ENCODE measurements around the gene DNAJA3.
A peak's percentile ranks its signal among the peaks of the same experiment; 100 is the strongest.

DNAJA3 gene

DNA sequence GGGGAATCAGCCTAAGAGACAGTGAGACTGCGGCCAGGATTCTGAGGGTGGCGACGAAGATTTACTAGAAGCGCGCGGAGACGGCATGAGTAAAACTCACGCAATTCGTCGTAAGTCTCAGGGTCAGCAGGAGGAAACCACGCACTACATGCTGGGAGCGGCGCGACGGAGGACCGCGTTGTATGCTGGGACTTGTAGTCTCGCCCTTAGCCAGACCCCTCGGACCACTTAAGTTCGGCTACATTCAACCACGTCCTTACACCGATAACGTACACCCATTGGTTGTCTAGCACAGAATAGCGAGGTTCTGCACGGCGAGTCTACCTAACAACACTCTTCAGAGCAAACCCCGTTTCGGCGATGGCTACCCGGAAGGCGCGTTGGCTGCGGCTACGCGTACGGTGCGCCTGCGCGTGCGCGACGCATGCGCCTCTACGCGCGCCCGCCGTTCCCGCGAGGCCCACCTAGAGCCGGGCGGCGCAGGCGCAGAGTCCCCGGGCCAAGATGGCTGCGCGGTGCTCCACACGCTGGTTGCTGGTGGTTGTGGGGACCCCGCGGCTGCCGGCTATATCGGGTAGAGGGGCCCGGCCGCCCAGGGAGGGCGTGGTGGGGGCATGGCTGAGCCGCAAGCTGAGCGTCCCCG, at the start of gene DNAJA3:
Gene DNAJA3 (plus strand): TSS at position 491 of the 643 bp plus-strand sequence. CDS start 14 bp downstream, at position 505.
- DNase-seq, result peak in 55 of 56 donors; percentile 66 to 99 (median 90)

DNA sequence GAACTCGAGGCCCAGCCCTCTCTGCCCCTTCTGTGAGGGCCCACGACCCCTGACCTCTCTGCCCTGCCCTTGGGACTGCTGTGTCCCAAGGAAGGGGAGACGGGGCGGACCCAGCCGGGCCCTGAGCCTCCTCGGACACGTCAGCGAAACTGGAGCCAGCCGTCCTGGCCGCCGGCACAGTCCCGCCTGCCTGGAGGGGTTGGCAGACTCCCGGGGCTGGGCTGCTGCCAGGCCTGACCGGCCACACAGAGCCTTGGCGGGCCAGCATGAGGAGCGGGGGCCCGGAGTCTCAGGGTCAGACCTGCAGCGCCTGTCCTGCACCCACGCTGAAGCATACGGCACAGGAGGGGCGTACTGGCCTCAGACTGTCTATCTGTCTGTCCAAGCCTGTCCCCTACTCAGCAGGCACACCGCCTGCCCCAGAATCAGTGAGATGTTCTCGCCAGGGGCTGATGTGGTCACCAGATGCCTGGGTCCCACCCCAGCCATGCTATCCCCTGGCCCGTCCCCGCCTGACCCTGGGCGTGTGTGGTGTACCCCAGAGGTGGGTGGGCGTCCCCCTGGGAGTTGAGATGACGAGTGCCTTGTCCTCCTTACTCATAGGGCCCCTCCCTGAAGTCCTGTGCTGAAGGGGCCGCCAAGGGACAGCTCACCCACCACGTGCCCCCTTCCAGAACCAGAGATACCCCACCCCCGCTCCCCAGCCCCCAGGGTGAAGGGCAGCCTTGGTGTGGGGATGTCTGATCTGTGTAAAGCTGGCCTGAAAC, 49.4 kb upstream of the DNAJA3 start:
- DNase-seq, result peak in 55 of 56 donors; percentile 11 to 90 (median 73)

DNA sequence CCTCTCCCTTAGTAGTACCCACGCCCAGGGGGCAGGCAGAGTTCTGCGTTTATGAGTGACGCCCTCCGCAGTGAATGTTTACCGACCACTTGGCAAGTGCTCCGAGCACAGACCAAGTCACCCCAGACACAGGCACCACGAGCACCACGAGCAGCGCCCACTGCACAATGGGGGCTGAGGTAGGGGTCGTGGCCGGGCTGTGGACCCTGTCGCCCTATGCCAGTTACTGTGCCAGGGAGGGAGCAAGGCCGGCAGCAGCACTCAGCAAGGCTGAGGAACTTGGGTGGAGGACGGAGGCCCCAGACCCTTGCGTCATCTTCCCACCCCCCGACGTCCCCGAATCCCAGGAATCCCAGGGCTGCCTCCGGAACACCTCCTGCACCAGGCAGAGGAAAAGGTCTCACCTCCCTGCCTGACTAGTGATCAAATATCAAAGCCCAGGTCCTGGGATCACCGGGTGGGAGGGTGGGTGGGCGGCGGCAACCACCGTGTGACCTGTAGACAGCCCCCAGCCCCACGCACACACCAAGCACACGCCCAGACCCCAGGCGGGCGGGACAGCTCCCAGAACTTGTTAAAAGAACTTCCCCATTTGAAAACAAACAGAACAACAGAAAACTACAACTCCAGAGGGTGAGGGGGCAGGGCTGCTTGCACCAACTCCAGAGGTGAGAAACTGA, 48.6 kb upstream of the DNAJA3 start:
- DNase-seq, result no peak

DNA sequence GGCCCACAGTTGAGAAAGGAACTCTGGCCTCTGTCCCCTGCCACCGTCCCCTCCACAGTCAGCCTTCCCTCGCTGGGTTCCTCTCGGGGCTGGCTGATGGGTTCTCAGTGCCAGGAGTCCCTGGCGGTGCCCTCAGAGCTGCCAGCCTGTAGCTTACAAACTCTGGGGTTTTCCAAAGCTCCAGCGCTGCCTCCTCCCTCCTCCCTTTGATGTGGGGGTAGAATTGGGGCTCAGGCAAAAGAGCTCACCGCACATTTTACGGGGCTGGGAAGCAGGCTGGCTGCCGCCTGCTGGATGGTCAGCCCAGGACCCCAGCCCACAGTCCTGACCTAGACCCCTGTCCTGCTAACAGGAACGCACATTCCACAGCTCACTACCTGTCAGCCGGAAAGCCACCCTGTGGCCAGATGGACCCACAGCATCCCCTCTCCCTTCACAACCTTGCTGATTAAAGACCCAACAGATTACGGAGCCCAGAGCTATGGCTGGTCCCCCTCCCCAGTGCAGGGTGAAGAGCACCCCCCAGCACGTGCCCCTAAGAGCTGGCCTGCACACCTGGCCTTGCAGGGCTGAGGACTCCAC, 48.0 kb upstream of the DNAJA3 start:
- DNase-seq, result peak in 8 of 56 donors; percentile 8 to 42 (median 20)

DNA sequence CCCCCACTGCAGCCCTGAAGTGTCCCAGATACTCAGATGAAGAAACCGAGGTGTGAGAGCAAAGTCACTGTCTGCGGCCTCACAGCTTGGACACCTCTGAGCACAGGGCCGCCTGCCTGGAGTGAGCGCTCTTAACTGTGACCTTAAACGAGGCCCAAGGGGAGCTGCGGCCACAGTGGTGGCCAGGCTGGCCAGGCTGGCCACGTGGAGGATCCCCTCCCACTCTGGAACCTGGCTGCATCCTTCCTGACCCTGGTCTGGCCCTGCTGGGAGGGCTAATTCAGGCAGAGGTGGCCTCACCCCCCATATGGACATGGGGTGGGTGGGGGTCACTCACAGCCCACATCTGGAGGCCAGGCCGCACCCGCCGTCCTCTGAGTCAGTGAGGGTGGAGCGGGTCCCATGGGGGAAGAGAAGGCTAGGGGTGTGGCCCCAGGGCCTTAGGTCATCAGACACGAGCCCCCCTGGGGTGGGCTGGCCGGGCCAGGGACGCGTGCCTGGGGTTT, 47.5 kb upstream of the DNAJA3 start:
- no peak for DNase-seq

DNA sequence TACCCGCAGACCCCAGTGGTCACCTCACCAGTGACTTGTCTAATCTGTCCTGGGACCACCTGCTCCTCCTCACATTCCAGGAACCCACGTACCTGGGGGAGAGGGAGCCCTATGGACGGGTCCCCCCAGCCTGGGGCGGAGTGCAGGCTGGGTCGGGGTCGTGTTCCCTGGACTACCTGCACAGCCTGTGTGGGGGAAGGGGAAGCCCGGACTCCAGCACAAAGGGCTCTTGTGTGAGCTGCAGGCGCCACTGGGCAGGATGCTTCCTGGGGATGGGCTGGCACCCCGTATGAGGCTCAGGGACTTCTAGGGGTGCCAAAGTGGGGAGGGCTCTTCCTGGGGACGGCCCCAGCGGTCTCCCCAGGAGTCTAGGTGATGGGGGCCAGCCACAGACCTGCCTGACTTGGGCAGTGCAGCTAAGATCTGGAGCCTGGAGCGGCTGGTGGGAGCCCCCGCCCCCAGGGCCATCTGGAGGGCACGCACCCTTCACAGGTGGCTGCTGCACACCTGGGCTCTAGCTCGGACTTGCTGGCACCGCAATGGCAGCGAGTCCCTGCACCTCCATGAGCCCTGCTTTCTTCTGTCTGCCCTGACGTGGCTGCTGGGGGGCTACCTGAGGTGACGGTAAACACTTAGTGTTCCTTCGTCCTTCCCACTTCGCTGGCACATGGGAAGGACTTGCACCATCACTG, 46.5 kb upstream of the DNAJA3 start:
- DNase-seq, result no peak

DNA sequence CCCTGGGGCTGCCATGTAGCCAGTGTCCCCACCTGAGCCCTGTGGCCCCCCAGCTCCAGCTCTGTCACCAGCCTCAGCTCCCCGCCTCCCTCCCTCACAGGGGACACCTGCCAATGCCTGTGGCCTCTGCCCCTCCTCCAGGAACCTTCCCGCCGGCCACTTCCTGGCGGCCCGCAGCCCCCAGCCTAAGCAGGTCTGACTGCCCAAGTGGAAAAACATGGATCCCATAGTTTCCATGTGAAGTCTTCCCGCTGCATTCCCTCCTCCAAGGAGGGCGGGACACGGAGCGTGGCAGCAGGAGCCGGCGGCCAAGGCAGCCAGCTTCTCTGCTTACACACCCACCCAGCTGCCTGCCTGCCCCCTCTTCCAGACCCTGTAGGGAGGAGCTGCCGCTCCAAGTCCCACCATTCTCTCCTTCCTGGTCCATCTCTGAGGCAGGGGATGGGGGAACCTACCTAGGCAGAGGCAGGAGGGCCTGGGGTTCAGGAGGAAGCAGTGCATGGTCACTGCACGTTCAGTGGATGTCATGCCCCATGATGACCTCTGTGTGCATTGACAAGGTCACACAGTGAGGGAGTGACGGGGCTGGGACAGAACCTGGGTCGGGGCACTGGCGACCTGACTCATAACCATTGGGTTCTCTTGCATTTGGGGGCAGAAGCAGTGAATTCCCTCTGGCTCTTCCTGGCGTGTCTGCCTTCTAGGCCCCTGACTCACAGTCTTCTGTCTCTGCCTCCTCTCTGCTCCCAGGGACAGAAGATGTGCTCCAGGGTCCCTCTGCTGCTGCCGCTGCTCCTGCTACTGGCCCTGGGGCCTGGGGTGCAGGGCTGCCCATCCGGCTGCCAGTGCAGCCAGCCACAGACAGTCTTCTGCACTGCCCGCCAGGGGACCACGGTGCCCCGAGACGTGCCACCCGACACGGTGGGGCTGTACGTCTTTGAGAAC, 45.3 kb upstream of the DNAJA3 start:
- peak in 1 of 56 donors; percentile 25 for DNase-seq

DNA sequence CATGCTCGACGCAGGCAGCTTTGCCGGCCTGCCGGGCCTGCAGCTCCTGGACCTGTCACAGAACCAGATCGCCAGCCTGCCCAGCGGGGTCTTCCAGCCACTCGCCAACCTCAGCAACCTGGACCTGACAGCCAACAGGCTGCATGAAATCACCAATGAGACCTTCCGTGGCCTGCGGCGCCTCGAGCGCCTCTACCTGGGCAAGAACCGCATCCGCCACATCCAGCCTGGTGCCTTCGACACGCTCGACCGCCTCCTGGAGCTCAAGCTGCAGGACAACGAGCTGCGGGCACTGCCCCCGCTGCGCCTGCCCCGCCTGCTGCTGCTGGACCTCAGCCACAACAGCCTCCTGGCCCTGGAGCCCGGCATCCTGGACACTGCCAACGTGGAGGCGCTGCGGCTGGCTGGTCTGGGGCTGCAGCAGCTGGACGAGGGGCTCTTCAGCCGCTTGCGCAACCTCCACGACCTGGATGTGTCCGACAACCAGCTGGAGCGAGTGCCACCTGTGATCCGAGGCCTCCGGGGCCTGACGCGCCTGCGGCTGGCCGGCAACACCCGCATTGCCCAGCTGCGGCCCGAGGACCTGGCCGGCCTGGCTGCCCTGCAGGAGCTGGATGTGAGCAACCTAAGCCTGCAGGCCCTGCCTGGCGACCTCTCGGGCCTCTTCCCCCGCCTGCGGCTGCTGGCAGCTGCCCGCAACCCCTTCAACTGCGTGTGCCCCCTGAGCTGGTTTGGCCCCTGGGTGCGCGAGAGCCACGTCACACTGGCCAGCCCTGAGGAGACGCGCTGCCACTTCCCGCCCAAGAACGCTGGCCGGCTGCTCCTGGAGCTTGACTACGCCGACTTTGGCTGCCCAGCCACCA, 44.4 kb upstream of the DNAJA3 start:
- peak in 37 of 56 donors; percentile 7 to 67 (median 36) for DNase-seq

DNA sequence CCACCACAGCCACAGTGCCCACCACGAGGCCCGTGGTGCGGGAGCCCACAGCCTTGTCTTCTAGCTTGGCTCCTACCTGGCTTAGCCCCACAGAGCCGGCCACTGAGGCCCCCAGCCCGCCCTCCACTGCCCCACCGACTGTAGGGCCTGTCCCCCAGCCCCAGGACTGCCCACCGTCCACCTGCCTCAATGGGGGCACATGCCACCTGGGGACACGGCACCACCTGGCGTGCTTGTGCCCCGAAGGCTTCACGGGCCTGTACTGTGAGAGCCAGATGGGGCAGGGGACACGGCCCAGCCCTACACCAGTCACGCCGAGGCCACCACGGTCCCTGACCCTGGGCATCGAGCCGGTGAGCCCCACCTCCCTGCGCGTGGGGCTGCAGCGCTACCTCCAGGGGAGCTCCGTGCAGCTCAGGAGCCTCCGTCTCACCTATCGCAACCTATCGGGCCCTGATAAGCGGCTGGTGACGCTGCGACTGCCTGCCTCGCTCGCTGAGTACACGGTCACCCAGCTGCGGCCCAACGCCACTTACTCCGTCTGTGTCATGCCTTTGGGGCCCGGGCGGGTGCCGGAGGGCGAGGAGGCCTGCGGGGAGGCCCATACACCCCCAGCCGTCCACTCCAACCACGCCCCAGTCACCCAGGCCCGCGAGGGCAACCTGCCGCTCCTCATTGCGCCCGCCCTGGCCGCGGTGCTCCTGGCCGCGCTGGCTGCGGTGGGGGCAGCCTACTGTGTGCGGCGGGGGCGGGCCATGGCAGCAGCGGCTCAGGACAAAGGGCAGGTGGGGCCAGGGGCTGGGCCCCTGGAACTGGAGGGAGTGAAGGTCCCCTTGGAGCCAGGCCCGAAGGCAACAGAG, 43.5 kb upstream of the DNAJA3 start:
- no peak for DNase-seq

DNA sequence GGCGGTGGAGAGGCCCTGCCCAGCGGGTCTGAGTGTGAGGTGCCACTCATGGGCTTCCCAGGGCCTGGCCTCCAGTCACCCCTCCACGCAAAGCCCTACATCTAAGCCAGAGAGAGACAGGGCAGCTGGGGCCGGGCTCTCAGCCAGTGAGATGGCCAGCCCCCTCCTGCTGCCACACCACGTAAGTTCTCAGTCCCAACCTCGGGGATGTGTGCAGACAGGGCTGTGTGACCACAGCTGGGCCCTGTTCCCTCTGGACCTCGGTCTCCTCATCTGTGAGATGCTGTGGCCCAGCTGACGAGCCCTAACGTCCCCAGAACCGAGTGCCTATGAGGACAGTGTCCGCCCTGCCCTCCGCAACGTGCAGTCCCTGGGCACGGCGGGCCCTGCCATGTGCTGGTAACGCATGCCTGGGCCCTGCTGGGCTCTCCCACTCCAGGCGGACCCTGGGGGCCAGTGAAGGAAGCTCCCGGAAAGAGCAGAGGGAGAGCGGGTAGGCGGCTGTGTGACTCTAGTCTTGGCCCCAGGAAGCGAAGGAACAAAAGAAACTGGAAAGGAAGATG, 42.8 kb upstream of the DNAJA3 start:
- DNase-seq, result no peak

DNA sequence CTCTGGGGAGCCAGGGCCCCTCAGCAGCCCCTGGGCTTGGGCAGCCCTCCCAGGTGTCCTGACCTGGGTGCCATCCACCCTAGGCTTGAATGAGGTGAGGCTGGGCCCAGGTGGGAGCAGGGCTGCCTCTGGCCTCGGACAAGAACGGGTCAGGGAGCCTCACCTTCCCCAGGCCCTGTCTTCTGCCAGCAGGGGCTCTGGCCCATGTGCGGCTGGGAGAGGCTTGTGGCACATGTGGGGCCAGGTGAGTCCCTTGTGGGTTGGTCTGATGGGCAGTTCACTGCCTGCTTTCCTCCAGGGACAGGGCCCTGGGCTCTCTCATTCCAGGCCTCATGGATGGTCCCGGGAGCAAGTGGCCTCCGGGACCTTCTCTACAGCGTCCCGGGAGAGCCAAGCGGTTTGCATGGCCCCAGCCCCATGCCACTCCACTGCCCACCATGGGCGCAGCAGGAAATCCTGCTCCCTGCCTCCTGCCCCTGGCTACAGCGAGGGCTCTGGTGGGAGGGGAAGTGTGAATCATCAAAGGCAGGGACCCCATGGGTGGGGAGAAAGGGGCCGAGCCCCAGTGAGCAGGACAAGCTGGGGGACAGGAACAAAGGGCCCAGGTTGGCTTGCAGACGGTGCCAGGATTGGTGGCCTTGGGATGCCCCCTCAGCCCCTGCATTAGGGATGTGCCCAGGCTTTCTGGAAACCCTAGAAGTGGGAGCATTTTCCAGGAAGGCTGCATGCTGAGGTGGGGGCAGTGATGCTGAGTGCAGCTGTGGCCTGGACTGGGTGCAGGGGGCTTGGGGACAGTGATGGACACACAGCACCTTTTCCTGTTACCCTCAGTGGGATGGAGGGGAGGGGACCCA, 41.9 kb upstream of the DNAJA3 start:
- DNase-seq, result no peak

DNA sequence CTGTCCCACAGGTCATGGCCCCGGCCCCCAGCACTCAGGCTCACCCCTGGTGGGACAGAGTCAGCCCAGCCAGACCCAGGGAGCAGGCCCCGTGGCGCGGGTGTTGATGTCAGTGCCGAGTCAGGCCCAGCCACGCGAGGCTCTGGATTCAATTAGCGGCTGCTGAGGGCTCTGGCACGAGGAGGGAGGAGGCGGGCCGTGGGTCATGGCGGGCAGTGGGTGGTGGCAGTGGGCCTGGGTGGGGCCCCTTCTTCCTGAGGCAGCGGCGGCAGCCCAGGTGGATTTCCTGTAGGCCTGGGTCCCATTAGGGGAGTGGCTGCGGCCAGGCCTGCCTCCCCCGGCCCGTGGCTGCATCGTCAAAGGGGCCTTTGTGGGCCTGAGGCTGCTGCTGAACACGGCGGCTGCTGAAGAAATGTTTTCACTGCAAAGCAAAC, 41.1 kb upstream of the DNAJA3 start:
- peak in 1 of 56 donors; percentile 29 for DNase-seq

DNA sequence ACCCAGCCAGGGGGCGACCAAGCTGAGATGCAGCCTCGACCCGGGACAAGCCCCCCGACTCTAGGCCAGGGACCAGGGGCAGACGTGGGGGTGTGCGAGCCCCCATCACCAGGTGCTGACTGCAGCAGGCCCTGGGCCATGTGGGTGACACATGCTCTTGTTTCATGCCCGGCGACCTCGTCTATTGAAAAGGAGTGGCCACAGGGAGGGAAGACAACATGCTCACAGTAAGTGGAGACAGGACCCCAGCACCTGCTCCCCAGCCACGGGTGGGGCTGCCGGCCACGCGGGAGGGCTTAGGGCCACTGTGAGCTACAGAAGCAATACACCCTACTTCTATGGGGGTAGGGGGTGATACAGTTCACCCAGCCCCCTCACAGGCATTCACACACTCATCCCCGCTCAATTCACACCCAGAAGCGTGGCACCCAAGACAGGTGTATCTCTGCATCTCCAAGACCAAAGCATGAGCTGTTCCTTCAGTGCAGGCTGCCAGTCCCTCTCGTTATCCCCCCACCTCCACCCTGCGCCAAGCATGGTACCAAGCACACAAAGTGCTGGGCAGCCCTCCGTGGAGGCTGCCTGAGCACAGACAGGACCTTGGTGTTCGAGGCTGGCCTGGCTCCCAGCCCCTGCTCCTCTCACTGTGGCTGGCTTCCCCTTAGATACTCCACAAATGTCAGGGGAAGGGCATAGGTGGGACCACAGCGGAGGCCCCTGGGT, 40.4 kb upstream of the DNAJA3 start:
- no peak for DNase-seq

DNA sequence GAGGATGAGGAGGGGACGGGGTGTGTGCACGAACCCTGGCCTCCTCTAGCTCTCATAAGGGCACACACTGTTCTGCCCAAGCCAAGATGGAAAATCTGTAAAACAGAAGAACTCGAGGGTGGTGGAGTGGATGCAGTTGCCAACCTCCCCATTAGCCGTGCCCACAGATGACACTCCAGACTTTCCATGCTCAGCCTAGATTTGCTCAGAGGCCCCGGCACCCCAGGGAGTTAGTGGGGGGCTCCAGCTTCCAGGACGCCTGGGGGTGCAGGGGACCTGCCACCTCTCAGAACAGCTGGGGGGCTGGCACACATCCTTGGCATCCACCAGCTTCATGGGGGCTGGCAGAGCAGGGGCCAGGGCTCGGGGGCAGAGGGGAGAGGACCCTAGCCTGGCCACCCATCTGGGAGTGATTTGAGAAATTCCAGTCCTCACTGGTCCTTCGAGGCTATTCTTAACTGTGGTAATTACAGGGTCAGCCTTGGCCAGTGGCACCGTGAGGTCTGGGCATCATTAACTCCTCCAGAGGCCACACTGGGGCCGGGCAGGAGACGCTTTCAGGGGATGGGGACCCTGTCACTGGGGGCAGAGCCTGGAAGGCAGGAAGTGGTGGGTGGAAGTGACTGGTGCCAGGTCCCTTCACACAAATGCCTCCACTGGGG, 39.7 kb upstream of the DNAJA3 start:
- DNase-seq, result no peak

DNA sequence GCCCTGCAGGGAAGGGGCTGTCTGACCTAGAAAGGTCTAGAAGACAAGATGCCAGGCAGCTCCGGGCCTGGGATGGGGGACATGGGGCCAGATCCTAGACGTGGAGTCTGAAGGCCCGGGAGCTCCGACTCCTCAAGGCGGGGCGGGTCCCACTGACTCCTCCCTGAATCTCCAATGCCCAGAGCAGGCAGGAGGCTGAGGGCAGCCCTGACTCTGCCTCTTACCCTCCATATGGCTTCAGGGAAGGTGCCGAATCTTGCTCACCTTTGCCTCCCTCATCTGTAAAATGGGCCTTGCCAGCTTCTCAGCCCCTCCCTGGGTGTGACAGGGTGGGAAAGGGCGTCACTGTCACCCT, 39.2 kb upstream of the DNAJA3 start:
- no peak for DNase-seq
